ENCODE data around the gene AAMDC. TPM values are rescaled to one million over a fixed set of nuclear protein-coding genes. Genes with fewer than 3 reads are reported as not detected.

Gene AAMDC
- total and polyA plus RNA-seq, 2 of the 13 experiments (the other 11 are each of a cell fraction or from before 2014, with no cell fraction given) = 18.1 to 35.6 TPM

DNA sequence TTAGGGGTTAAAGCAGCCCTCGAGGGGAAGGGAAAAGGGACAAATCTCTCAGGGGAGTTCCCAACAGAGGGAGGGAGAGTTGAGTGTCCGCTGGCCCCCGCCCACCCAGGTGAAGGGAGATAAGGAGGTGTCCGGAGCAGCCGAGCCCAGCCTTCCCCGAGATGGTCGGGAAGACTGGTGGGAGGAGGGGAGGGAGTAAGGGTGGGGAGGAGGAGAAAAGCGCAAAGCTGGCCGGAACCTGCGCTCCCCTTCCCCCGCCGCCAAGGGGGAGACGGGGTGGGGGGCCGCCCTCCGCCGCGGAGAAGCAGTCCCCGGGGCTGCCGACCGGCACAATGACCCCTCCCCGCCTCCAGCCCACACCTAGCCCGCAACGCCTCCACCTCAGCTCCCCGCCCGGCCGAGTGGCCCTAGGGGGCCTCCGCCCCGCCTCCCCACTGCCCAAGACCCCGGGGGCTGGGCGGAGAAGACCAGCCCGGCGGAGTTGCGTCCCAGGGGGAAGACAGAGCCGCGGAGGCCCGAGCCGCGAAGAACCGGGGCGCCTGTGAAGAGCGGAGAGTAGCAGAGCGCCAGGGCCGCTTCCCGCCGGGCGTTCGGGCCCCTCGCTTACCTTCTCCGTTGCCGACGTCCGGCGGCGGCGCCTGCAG is 901 bp upstream of the AAMDC start (continued):
- TF ChIP-seq ZNF383 (CRISPR knock-in tag; IDR thresholded peaks at IDR 0.05; ENCODE audit: borderline replicate concordance) = no peak
- no peak; the same call in 1 of the 2 replicates for TF ChIP-seq RXRA (CRISPR knock-in tag; IDR thresholded peaks at IDR 0.05)
- peak; percentile 63; the same call in 1 of the 2 replicates for TF ChIP-seq SNAPC2 (CRISPR knock-in tag; IDR thresholded peaks at IDR 0.05)
- peak; percentile 54 for TF ChIP-seq ZNF263 (CRISPR knock-in tag; IDR thresholded peaks at IDR 0.05)
- TF ChIP-seq, protein P1, sequence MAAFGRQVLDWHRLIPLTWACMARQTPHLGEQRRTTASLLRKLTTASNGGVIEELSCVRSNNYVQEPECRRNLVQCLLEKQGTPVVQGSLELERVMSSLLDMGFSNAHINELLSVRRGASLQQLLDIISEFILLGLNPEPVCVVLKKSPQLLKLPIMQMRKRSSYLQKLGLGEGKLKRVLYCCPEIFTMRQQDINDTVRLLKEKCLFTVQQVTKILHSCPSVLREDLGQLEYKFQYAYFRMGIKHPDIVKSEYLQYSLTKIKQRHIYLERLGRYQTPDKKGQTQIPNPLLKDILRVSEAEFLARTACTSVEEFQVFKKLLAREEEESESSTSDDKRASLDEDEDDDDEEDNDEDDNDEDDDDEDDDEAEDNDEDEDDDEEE (CRISPR knock-in tag; IDR thresholded peaks at IDR 0.05) = 0 out of 2 replicates have a peak, but pooled peaks have one; percentile 76
- TF ChIP-seq, protein P2, sequence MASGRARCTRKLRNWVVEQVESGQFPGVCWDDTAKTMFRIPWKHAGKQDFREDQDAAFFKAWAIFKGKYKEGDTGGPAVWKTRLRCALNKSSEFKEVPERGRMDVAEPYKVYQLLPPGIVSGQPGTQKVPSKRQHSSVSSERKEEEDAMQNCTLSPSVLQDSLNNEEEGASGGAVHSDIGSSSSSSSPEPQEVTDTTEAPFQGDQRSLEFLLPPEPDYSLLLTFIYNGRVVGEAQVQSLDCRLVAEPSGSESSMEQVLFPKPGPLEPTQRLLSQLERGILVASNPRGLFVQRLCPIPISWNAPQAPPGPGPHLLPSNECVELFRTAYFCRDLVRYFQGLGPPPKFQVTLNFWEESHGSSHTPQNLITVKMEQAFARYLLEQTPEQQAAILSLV (CRISPR knock-in tag; IDR thresholded peaks at IDR 0.05; ENCODE audit: borderline replicate concordance) = 0 out of 2 replicates have a peak, but pooled peaks have one; percentile 4
- TF ChIP-seq, protein P3, sequence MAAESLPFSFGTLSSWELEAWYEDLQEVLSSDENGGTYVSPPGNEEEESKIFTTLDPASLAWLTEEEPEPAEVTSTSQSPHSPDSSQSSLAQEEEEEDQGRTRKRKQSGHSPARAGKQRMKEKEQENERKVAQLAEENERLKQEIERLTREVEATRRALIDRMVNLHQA (CRISPR knock-in tag; IDR thresholded peaks at IDR 0.05) = no peak
- no peak for TF ChIP-seq RARG (CRISPR knock-in tag; IDR thresholded peaks at IDR 0.05; ENCODE audit: low read depth)
- TF ChIP-seq NFKBIZ (CRISPR knock-in tag; IDR thresholded peaks at IDR 0.05) = peak; percentile 33; the same call in 1 of the 2 replicates
- TF ChIP-seq ZNF607 (CRISPR knock-in tag; IDR thresholded peaks at IDR 0.05; ENCODE audit: borderline replicate concordance) = 0 out of 2 replicates have a peak, but pooled peaks have one; percentile 1
- no peak for TF ChIP-seq ELF3 (CRISPR knock-in tag; IDR thresholded peaks at IDR 0.05)
- TF ChIP-seq, protein P4, sequence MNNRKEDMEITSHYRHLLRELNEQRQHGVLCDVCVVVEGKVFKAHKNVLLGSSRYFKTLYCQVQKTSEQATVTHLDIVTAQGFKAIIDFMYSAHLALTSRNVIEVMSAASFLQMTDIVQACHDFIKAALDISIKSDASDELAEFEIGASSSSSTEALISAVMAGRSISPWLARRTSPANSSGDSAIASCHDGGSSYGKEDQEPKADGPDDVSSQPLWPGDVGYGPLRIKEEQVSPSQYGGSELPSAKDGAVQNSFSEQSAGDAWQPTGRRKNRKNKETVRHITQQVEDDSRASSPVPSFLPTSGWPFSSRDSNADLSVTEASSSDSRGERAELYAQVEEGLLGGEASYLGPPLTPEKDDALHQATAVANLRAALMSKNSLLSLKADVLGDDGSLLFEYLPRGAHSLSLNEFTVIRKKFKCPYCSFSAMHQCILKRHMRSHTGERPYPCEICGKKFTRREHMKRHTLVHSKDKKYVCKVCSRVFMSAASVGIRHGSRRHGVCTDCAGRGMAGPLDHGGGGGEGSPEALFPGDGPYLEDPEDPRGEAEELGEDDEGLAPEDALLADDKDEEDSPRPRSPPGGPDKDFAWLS (CRISPR knock-in tag; IDR thresholded peaks at IDR 0.05; ENCODE audit: borderline replicate concordance) = 0 out of 2 replicates have a peak, but pooled peaks have one; percentile 10
- 0 out of 2 replicates have a peak, but pooled peaks have one; percentile 73 for TF ChIP-seq ZFP82 (CRISPR knock-in tag; IDR thresholded peaks at IDR 0.05; ENCODE audit: borderline replicate concordance)
- peak; percentile 19 for TF ChIP-seq TAF15 (IDR thresholded peaks at IDR 0.05; ENCODE audit: low read depth, low read length, poor library complexity, severe bottlenecking)
- TF ChIP-seq SP5 (CRISPR knock-in tag; IDR thresholded peaks at IDR 0.05; ENCODE audit: borderline replicate concordance, low read depth) = no peak
- TF ChIP-seq, protein P5, sequence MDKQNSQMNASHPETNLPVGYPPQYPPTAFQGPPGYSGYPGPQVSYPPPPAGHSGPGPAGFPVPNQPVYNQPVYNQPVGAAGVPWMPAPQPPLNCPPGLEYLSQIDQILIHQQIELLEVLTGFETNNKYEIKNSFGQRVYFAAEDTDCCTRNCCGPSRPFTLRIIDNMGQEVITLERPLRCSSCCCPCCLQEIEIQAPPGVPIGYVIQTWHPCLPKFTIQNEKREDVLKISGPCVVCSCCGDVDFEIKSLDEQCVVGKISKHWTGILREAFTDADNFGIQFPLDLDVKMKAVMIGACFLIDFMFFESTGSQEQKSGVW (CRISPR knock-in tag; IDR thresholded peaks at IDR 0.05; ENCODE audit: borderline replicate concordance) = no peak
- TF ChIP-seq, protein P6, sequence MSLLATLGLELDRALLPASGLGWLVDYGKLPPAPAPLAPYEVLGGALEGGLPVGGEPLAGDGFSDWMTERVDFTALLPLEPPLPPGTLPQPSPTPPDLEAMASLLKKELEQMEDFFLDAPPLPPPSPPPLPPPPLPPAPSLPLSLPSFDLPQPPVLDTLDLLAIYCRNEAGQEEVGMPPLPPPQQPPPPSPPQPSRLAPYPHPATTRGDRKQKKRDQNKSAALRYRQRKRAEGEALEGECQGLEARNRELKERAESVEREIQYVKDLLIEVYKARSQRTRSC (CRISPR knock-in tag; IDR thresholded peaks at IDR 0.05; ENCODE audit: low read depth) = no peak
- TF ChIP-seq ZNF670 (CRISPR knock-in tag; IDR thresholded peaks at IDR 0.05; ENCODE audit: borderline replicate concordance) = peak; percentile 80; the same call in 1 of the 2 replicates
- TF ChIP-seq AGO2 (optimal IDR thresholded peaks at IDR 0.05; ENCODE audit: low read depth, low read length) = peak; percentile 76
- TF ChIP-seq ZNF672 (CRISPR knock-in tag; IDR thresholded peaks at IDR 0.05) = no peak
- TF ChIP-seq XBP1 (CRISPR knock-in tag; IDR thresholded peaks at IDR 0.05) = no peak
- 0 out of 2 replicates have a peak, but pooled peaks have one; percentile 45 for TF ChIP-seq SAFB2 (CRISPR knock-in tag; IDR thresholded peaks at IDR 0.05; ENCODE audit: borderline replicate concordance, low read depth)
- TF ChIP-seq NFE2L1 (CRISPR knock-in tag; IDR thresholded peaks at IDR 0.05; ENCODE audit: borderline replicate concordance) = no peak
- TF ChIP-seq ZNF747 (CRISPR knock-in tag; IDR thresholded peaks at IDR 0.05; ENCODE audit: borderline replicate concordance) = no peak
